HepG2 (cell line): ENCODE measurements around the gene BICRA. TPM values are rescaled to one million over a fixed set of nuclear protein-coding genes. Genes with fewer than 3 reads are reported as not detected.
"Not testable (repeated sequence)": the region's sequence is repeated elsewhere in the genome, so short reads cannot be mapped to it uniquely, and the experiment has no call there.

Experiments used
- ATAC-seq: fragments of 200-7000 bp; cut with Tn5 transposase; 3 replicates; pipeline ENCODE4 v1.9.1; 2020; ENCODE audit warnings: mild to moderate bottlenecking, moderate library complexity
- BruUV-seq: library from RNA; stranded (reverse); fragments of 400-500 nt; replicated peaks from 2 replicates; lab custom pipeline; 2021; lab: Mats Ljungman, UMichigan
- CTCF ChIA-PET: fragments of 300-600 bp; formaldehyde crosslinking; extraction: SDS; loops from one replicate; lab custom pipeline; 2021; ENCODE audit warnings: low total read pairs, inconsistent platforms, low intra/inter-chr PET ratio; lab: Yijun Ruan, JAX
- POLR2A ChIA-PET: fragments of 350-600 bp; sonication (Branson Sonifier 250); formaldehyde crosslinking; loops from one replicate; lab custom pipeline; 2020; ENCODE audit warnings: antibody characterized with exemption, inconsistent platforms; lab: Yijun Ruan, JAX
- DNase-seq: peaks from one replicate; pipeline ENCODE4 v3.0.0-alpha.2; 2015; ENCODE audit warnings: low spot score
- FAIRE-seq: peaks from 3 replicates; lab custom pipeline; 2011; peaks lifted over from hg19 to GRCh38; lab: Jason Lieb, UNC
- H2AFZ ChIP-seq: one replicate; pipeline ENCODE4 v1.6.1; 2011; ENCODE audit warnings: low read length, inconsistent platforms
- H3K27ac ChIP-seq: fragments of 300-600 bp; 3 replicates; pipeline ENCODE4 v1.8.0; 2011; ENCODE audit warnings: mixed run types, mild to moderate bottlenecking, mixed read lengths, low read length, inconsistent platforms; ENCODE audit not compliant: insufficient read depth; ENCODE audit errors: extremely low read length
- H3K27me3 ChIP-seq, 2 experiments: fragments of 200-600 bp in 1 of 2; 2 replicates in 1 of 2; 3 replicates in 1 of 2; pipeline versions ENCODE4 v1.6.0 to v1.8.0; 2011; ENCODE audit warnings: low read length in 2 of 2, mild to moderate bottlenecking in 2 of 2, moderate library complexity in 2 of 2, inconsistent platforms in 1 of 2; ENCODE audit not compliant: insufficient read depth in 2 of 2, control insufficient read depth in 1 of 2
- H3K36me3 ChIP-seq, 2 experiments: fragments of 200-600 bp in 1 of 2; replicated peaks in 1 of 2; 2 replicates in 1 of 2; 3 replicates in 1 of 2; pipeline versions ENCODE4 v1.5.1 to v1.8.0; 2011; ENCODE audit warnings: low read length in 2 of 2, inconsistent platforms in 1 of 2; ENCODE audit not compliant: insufficient read depth in 2 of 2, control insufficient read depth in 1 of 2
- H3K4me1 ChIP-seq: 2 replicates; pipeline ENCODE4 v1.5.1; 2012; ENCODE audit warnings: low read length, inconsistent platforms; ENCODE audit not compliant: insufficient read depth
- H3K4me2 ChIP-seq: 2 replicates; pipeline ENCODE4 v1.6.0; 2011; ENCODE audit warnings: low read depth, low read length, inconsistent platforms
- H3K4me3 ChIP-seq, 3 experiments: fragments of 200-600 bp in 1 of 3; sonication (generic), shearing (Covaris generic) in 1 of 3; replicated peaks in 1 of 3; 2 replicates each; pipeline ENCODE4 v1.5.1; 2011 to 2016; ENCODE audit warnings: low read length in 3 of 3, inconsistent platforms in 2 of 3, low read depth in 2 of 3, mild to moderate bottlenecking in 2 of 3, control low read depth in 1 of 3, mixed read lengths in 1 of 3; ENCODE audit not compliant: insufficient read depth in 1 of 3
- H3K79me2 ChIP-seq: one replicate; pipeline ENCODE4 v1.6.1; 2011; ENCODE audit warnings: low read length, inconsistent platforms; ENCODE audit not compliant: insufficient read depth
- H3K9ac ChIP-seq: 2 replicates; pipeline ENCODE4 v1.6.0; 2011; ENCODE audit warnings: mild to moderate bottlenecking, low read depth, low read length, inconsistent platforms; ENCODE audit not compliant: insufficient read depth
- H3K9me3 ChIP-seq: 2 replicates; pipeline ENCODE4 v1.5.1; 2012; ENCODE audit warnings: mild to moderate bottlenecking, low read length
- H4K20me1 ChIP-seq: 2 replicates; pipeline ENCODE4 v1.6.0; 2011; ENCODE audit warnings: inconsistent platforms, mild to moderate bottlenecking, low read length, moderate library complexity; ENCODE audit not compliant: insufficient read depth
- ATF7 ChIP-seq, 2 experiments: fragments of 450-650 bp in 1 of 2; sonication (generic) in 1 of 2; formaldehyde crosslinking in 1 of 2; IDR thresholded peaks; 2 replicates each; pipeline versions ENCODE4 v1.4.0 to v1.6.1; 2016 to 2020; ENCODE audit warnings: antibody characterized with exemption in 1 of 2, mild to moderate bottlenecking in 1 of 2, missing genetic modification reagents in 1 of 2
- CEBPB ChIP-seq: IDR thresholded peaks from 2 replicates; pipeline ENCODE4 v1.6.1; 2011; ENCODE audit warnings: low read depth, low read length, improper control_type of control experiment, borderline replicate concordance
- CEBPG ChIP-seq: IDR thresholded peaks from 2 replicates; pipeline ENCODE4 v1.6.1; 2016
- KLF9 ChIP-seq: IDR thresholded peaks from 2 replicates; pipeline ENCODE4 v1.6.1; 2016; ENCODE audit warnings: low read depth
- RFX5 ChIP-seq: IDR thresholded peaks from 2 replicates; pipeline ENCODE4 v1.6.1; 2011; ENCODE audit warnings: low read depth, low read length, improper control_type of control experiment
- SRSF9 ChIP-seq: fragments of 200-400 bp; formaldehyde crosslinking; IDR thresholded peaks from 2 replicates; pipeline ENCODE4 v1.6.1; 2018; ENCODE audit warnings: borderline replicate concordance, mild to moderate bottlenecking, low read depth, low read length; ENCODE audit not compliant: insufficient read depth, poor library complexity, severe bottlenecking
- WGBS: methylation state at CpG from one replicate; pipeline ENCODE4 v1.1.6; 2017; ENCODE audit warnings: low lambda C conversion rate; 5-methylcytosine and 5-hydroxymethylcytosine counted together
- in situ Hi-C: cut with HindIII; loops from 2 replicates; pipeline ENCODE4 v1.10.0; 2017; ENCODE audit warnings: low pct_unique_long_range_greater_than_20kb; ENCODE audit not compliant: extremely low pct_ligation_motif_present
- intact Hi-C: fragments of 100-400 bp; cut with micrococcal nuclease; formaldehyde crosslinking; loops from one replicate; pipeline ENCODE4 v1.10.0; 2022; ENCODE audit not compliant: unreplicated experiment
- polyA plus RNA-seq, 8 experiments: library from polyadenylated mRNA; depleted of rRNA in 3 of 8; stranded (reverse) in 7 of 8; unstranded in 1 of 8; fragments of >200 nt; fragmentation: Illumina TruSeq in 4 of 8; extraction: Trizol in 4 of 8; gene quantifications; 2 replicates each; pipeline versions ENCODE4 v1.2.1 to v1.2.3, GENCODE V29; 2011 to 2016; ENCODE audit warnings: low read depth in 4 of 8, missing spikeins in 1 of 8, mixed read lengths in 1 of 8; ENCODE audit not compliant: insufficient read depth in 1 of 8
- total RNA-seq, 5 experiments: library from RNA; depleted of rRNA; stranded (reverse); fragments of >200 nt; fragmentation: Illumina TruSeq; extraction: Trizol; gene quantifications; 2 replicates each; pipeline ENCODE4 v1.2.3, GENCODE V29; 2016; ENCODE audit warnings: low read depth in 1 of 5

The BICRA gene
- total and polyA plus RNA-seq, 2 of the 13 experiments (the other 11 are each of a cell fraction or from before 2014, with no cell fraction given): 0.55 to 0.71 TPM

- no peak overlapping the region for H3K4me2 ChIP-seq
- 77% methylated on average over 23 of the region's 24 CpGs for WGBS
- POLR2A ChIA-PET: no interaction called here
- FAIRE-seq (peak; percentile 48), DNase-seq (peak; percentile 59), ATAC-seq (no peak)
- H3K27me3 ChIP-seq: no peaks in the 10 kb centered on the region; a peak in 1 of 5 replicates
- no peaks in the 10 kb centered on the region; a peak in 1 of 5 replicates for H3K36me3 ChIP-seq
- H3K27ac ChIP-seq: no peak overlapping the region
- no peaks in the 10 kb centered on the region; the same call in 1 of the 2 replicates for H4K20me1 ChIP-seq
- H2AFZ ChIP-seq: no peak overlapping the region
- H3K4me3 ChIP-seq: no peak overlapping the region
- TF ChIP-seq CEBPG (CRISPR knock-in tag) (0 out of 2 replicates have a peak, but pooled peaks have one; percentile 28), CEBPB (peak; percentile 91), ATF7 (IDR thresholded peaks at IDR 0.05) (peak; percentile 20; the same call in 1 of the 2 replicates), ATF7 (CRISPR knock-in tag; IDR thresholded peaks at IDR 0.05) (no peak), RFX5 (peak; percentile 83), KLF9 (CRISPR knock-in tag) (no peak), SRSF9 (no peak)
- CTCF ChIA-PET: no interaction called here
- intact Hi-C loops: no loop called here
- H3K9ac ChIP-seq: no peak overlapping the region
- no peaks in the 10 kb centered on the region for H3K9me3 ChIP-seq
- in situ Hi-C loops: no loop called here
- H3K4me1 ChIP-seq: peaks cover 65% of the 10 kb centered on the region
- H3K79me2 ChIP-seq: no peaks in the 10 kb centered on the region
- BruUV-seq: no TSS peak
Observed at GRCh38 chr19:47663911-47664771, 55.2 kb downstream of the BICRA start.

- 98% methylated on average over 13 of the region's 13 CpGs for whole genome bisulfite sequencing
- intact Hi-C loops, H4K20me1 ChIP-seq, FAIRE-seq, H3K9me3 ChIP-seq, H2AFZ ChIP-seq, POLR2A ChIA-PET, BruUV-seq, H3K27me3 ChIP-seq, H3K79me2 ChIP-seq, H3K27ac ChIP-seq, H3K9ac ChIP-seq, CTCF ChIA-PET, ATAC-seq, in situ Hi-C loops, H3K4me2 ChIP-seq, DNase-seq, H3K4me3 ChIP-seq, H3K36me3 ChIP-seq: not testable (repeated sequence)
- peaks cover 23% of the 10 kb centered on the region for H3K4me1 ChIP-seq
Observed at GRCh38 chr19:47668556-47668955, 59.6 kb downstream of the BICRA start.
